GM23248 (cell line): ENCODE measurements around the gene CCDC149.

ENCODE experiments used
- EZH2 ChIP-seq: fragments of 200-600 bp; sonication (generic); IDR thresholded peaks from 2 replicates; pipeline ENCODE4 v1.6.1; 2018; ENCODE audit warnings: antibody characterized with exemption, mild to moderate bottlenecking; ENCODE audit not compliant: insufficient read depth, poor library complexity, severe bottlenecking
- EZH2phosphoT487 ChIP-seq: fragments of 200-600 bp; sonication (generic); IDR thresholded peaks from 2 replicates; pipeline ENCODE4 v1.6.1; 2018; ENCODE audit warnings: antibody characterized with exemption, moderate library complexity, mild to moderate bottlenecking, low read depth; ENCODE audit not compliant: insufficient read depth

- TF ChIP-seq EZH2phosphoT487, result no peak
- TF ChIP-seq EZH2, result no peak
Measured at GRCh38 chr4:24816797-24817196, 96.0 kb downstream of the CCDC149 start.
